ENCODE measurements around the gene KCNQ1. TPM values are rescaled to one million over a fixed set of nuclear protein-coding genes. Genes with fewer than 3 reads are reported as not detected.
A peak's percentile ranks its signal among the peaks of the same experiment; 100 is the strongest.

KCNQ1 gene
- total RNA-seq, 2 experiments from 2014 or later: 20.4 to 24.3 TPM

- H3K4me3 Mint-ChIP-seq: no peak overlapping the region
- no peaks in the 10 kb centered on the region for H3K27me3 Mint-ChIP-seq
- DNase-seq: no peak
- H3K36me3 Mint-ChIP-seq (ENCODE audit: low read depth): no peaks in the 10 kb centered on the region
- ChIA-PET CTCF (no interaction called here), POLR2A (no interaction called here)
- H3K9me3 Mint-ChIP-seq: no peaks in the 10 kb centered on the region
- H3K27ac Mint-ChIP-seq: peak overlapping the region; percentile 1
- no peaks in the 10 kb centered on the region for H3K4me1 Mint-ChIP-seq
Measured at GRCh38 chr11:2853997-2854560, 409.3 kb downstream of the KCNQ1 start.

GRCh38 chr11:2855162-2855561 lies 410.4 kb downstream of the KCNQ1 start:
- Mint-ChIP-seq H3K4me3 (no peak overlapping the region), H3K27me3 (no peaks in the 10 kb centered on the region), H3K36me3 (ENCODE audit: low read depth) (no peaks in the 10 kb centered on the region), H3K27ac (no peak overlapping the region), H3K4me1 (no peaks in the 10 kb centered on the region), H3K9me3 (no peaks in the 10 kb centered on the region)
- DNase-seq: no peak
- ChIA-PET POLR2A (no interaction called here), CTCF (interaction anchor here (1.2 kb wide), 1 partner anchor 32 kb away, joined by 3 read pairs; no protein-coding TSS in a partner anchor)

GRCh38 chr11:2857276-2857675 lies 412.5 kb downstream of the KCNQ1 start:
- Mint-ChIP-seq H3K9me3 (no peaks in the 10 kb centered on the region), H3K36me3 (ENCODE audit: low read depth) (no peaks in the 10 kb centered on the region), H3K4me1 (no peaks in the 10 kb centered on the region), H3K4me3 (no peak overlapping the region), H3K27ac (no peak overlapping the region), H3K27me3 (peaks cover 9% of the 10 kb centered on the region)
- ChIA-PET CTCF (interaction anchor here (0.9 to 1.1 kb wide), 2 partner anchors 35 to 287 kb away, joined by 3 read pairs; no protein-coding TSS in a partner anchor), POLR2A (no interaction called here)
- no peak for DNase-seq

GRCh38 chr11:2857918-2858317 lies 413.1 kb downstream of the KCNQ1 start:
- Mint-ChIP-seq H3K36me3 (ENCODE audit: low read depth) (no peaks in the 10 kb centered on the region), H3K4me1 (no peaks in the 10 kb centered on the region), H3K27me3 (peaks cover 9% of the 10 kb centered on the region), H3K4me3 (no peak overlapping the region), H3K9me3 (no peaks in the 10 kb centered on the region), H3K27ac (no peak overlapping the region)
- POLR2A ChIA-PET: no interaction called here
- CTCF ChIA-PET: interaction anchor here (1.1 to 1.2 kb wide), 2 partner anchors 27 to 35 kb away, joined by 3 read pairs; no protein-coding TSS in a partner anchor
- no peak for DNase-seq

GRCh38 chr11:2858995-2859698 lies 414.3 kb downstream of the KCNQ1 start:
- H3K9me3 Mint-ChIP-seq: no peaks in the 10 kb centered on the region

GRCh38 chr11:2859699-2860037 lies 414.9 kb downstream of the KCNQ1 start:
- ChIA-PET CTCF (no interaction called here), POLR2A (no interaction called here)
- H3K4me1 Mint-ChIP-seq: no peaks in the 10 kb centered on the region
- no peak for DNase-seq
- H3K4me3 Mint-ChIP-seq: no peak overlapping the region
- H3K36me3 Mint-ChIP-seq (ENCODE audit: low read depth): no peaks in the 10 kb centered on the region
- H3K27ac Mint-ChIP-seq: peak overlapping the region; percentile 19
- H3K9me3 Mint-ChIP-seq: no peaks in the 10 kb centered on the region
- H3K27me3 Mint-ChIP-seq: peaks cover 24% of the 10 kb centered on the region

More at GRCh38 chr11:2858995-2859698, 414.3 kb downstream of the KCNQ1 start:
- DNase-seq: no peak
- ChIA-PET CTCF (interaction anchor here (1.2 kb wide), 1 partner anchor 25 kb away, joined by 3 read pairs; no protein-coding TSS in a partner anchor), POLR2A (no interaction called here)
- H3K4me1 Mint-ChIP-seq: no peaks in the 10 kb centered on the region
- peak overlapping the region; percentile 9 for H3K27ac Mint-ChIP-seq
- no peak overlapping the region for H3K4me3 Mint-ChIP-seq
- peaks cover 20% of the 10 kb centered on the region for H3K27me3 Mint-ChIP-seq
- H3K36me3 Mint-ChIP-seq (ENCODE audit: low read depth): no peaks in the 10 kb centered on the region

GRCh38 chr11:2860636-2861035 lies 415.8 kb downstream of the KCNQ1 start:
- no peak overlapping the region for H3K4me3 Mint-ChIP-seq
- no peaks in the 10 kb centered on the region for H3K4me1 Mint-ChIP-seq
- H3K36me3 Mint-ChIP-seq (ENCODE audit: low read depth): no peaks in the 10 kb centered on the region
- DNase-seq: no peak
- ChIA-PET POLR2A (no interaction called here), CTCF (interaction anchor here (1.0 kb wide), 2 partner anchors 9 to 27 kb away, joined by 3 read pairs; no protein-coding TSS in a partner anchor)
- H3K27me3 Mint-ChIP-seq: peaks cover 28% of the 10 kb centered on the region
- no peaks in the 10 kb centered on the region for H3K9me3 Mint-ChIP-seq
- no peak overlapping the region for H3K27ac Mint-ChIP-seq

- no peaks in the 10 kb centered on the region for H3K9me3 Mint-ChIP-seq
- ChIA-PET CTCF (no interaction called here), POLR2A (no interaction called here)
- H3K27ac Mint-ChIP-seq: no peak overlapping the region
- DNase-seq: no peak
- H3K27me3 Mint-ChIP-seq: peaks cover 37% of the 10 kb centered on the region
- no peak overlapping the region for H3K4me3 Mint-ChIP-seq
- H3K4me1 Mint-ChIP-seq: no peaks in the 10 kb centered on the region
- H3K36me3 Mint-ChIP-seq (ENCODE audit: low read depth): no peaks in the 10 kb centered on the region
Measured at GRCh38 chr11:2862395-2863275, 417.8 kb downstream of the KCNQ1 start.

- CTCF ChIA-PET: no interaction called here
- H3K4me1 Mint-ChIP-seq: no peaks in the 10 kb centered on the region
- H3K36me3 Mint-ChIP-seq (ENCODE audit: low read depth): no peaks in the 10 kb centered on the region
- POLR2A ChIA-PET: no interaction called here
- no peak for DNase-seq
- H3K4me3 Mint-ChIP-seq: no peak overlapping the region
- peaks cover 42% of the 10 kb centered on the region for H3K27me3 Mint-ChIP-seq
- no peaks in the 10 kb centered on the region for H3K9me3 Mint-ChIP-seq
- no peak overlapping the region for H3K27ac Mint-ChIP-seq
Measured at GRCh38 chr11:2863276-2863618, 418.4 kb downstream of the KCNQ1 start.

- peaks cover 2% of the 10 kb centered on the region for H3K4me1 Mint-ChIP-seq
- POLR2A ChIA-PET: no interaction called here
- H3K4me3 Mint-ChIP-seq: no peak overlapping the region
- DNase-seq: no peak
- H3K9me3 Mint-ChIP-seq: no peaks in the 10 kb centered on the region
- H3K36me3 Mint-ChIP-seq (ENCODE audit: low read depth): peaks cover 2% of the 10 kb centered on the region
- CTCF ChIA-PET: no interaction called here
- peaks cover 51% of the 10 kb centered on the region for H3K27me3 Mint-ChIP-seq
- no peak overlapping the region for H3K27ac Mint-ChIP-seq
Measured at GRCh38 chr11:2864901-2865300, 420.1 kb downstream of the KCNQ1 start.

- Mint-ChIP-seq H3K9me3 (no peaks in the 10 kb centered on the region), H3K4me1 (peaks cover 2% of the 10 kb centered on the region), H3K27me3 (peaks cover 58% of the 10 kb centered on the region), H3K27ac (no peak overlapping the region), H3K36me3 (ENCODE audit: low read depth) (peaks cover 2% of the 10 kb centered on the region), H3K4me3 (no peak overlapping the region)
- DNase-seq: no peak
- CTCF ChIA-PET: no interaction called here
- POLR2A ChIA-PET: no interaction called here
Measured at GRCh38 chr11:2865922-2866577, 421.2 kb downstream of the KCNQ1 start.

- Mint-ChIP-seq H3K36me3 (ENCODE audit: low read depth) (peaks cover 2% of the 10 kb centered on the region), H3K9me3 (no peaks in the 10 kb centered on the region), H3K4me1 (peaks cover 2% of the 10 kb centered on the region), H3K27ac (no peak overlapping the region), H3K4me3 (no peak overlapping the region), H3K27me3 (peaks cover 59% of the 10 kb centered on the region)
- ChIA-PET POLR2A (no interaction called here), CTCF (no interaction called here)
- no peak for DNase-seq
Measured at GRCh38 chr11:2867142-2867541, 422.3 kb downstream of the KCNQ1 start.

All from activated CD4-positive, alpha-beta T cell treated with anti-CD3 and anti-CD28 coated beads, Interleukin-2, amount 10 ng/mL, durations not matched to agents 7 days and 5 days (primary cell).